Measurements from ENCODE around the gene WDPCP.
A peak's percentile ranks its signal among the peaks of the same experiment; 100 is the strongest.

WDPCP gene

DNA sequence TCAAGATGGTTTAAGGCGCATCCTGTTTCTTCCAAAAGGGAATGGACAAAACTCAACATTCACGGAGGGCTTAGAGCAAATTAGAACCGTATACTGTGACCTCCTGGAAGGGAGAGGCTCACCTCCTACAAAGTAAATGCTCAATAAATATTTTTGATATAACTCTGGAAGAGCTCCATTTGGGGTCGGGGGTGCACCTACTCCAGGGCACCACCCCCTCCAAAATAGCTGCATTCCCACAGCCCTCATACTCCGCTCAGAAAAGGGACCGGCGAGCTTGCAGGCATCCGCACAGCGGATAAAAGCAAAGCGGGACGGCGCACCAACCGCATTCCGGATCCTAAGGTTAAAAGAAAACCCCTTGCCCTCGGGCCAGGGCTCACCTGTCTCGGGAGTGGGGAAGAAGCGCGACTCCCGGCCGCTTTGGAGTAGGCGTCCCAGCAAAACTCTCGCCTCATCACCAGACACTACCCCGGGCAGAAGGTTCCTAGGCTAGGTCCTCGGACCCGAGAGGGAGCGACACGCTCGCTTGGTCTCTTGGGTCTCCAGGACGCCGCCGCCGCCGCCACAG is 378 bp downstream of the WDPCP start:
- ATAC-seq, result peak; percentile 59
- TF ChIP-seq, protein P1, sequence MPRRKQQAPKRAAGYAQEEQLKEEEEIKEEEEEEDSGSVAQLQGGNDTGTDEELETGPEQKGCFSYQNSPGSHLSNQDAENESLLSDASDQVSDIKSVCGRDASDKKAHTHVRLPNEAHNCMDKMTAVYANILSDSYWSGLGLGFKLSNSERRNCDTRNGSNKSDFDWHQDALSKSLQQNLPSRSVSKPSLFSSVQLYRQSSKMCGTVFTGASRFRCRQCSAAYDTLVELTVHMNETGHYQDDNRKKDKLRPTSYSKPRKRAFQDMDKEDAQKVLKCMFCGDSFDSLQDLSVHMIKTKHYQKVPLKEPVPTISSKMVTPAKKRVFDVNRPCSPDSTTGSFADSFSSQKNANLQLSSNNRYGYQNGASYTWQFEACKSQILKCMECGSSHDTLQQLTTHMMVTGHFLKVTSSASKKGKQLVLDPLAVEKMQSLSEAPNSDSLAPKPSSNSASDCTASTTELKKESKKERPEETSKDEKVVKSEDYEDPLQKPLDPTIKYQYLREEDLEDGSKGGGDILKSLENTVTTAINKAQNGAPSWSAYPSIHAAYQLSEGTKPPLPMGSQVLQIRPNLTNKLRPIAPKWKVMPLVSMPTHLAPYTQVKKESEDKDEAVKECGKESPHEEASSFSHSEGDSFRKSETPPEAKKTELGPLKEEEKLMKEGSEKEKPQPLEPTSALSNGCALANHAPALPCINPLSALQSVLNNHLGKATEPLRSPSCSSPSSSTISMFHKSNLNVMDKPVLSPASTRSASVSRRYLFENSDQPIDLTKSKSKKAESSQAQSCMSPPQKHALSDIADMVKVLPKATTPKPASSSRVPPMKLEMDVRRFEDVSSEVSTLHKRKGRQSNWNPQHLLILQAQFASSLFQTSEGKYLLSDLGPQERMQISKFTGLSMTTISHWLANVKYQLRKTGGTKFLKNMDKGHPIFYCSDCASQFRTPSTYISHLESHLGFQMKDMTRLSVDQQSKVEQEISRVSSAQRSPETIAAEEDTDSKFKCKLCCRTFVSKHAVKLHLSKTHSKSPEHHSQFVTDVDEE (CRISPR knock-in tag; IDR thresholded peaks at IDR 0.05), result no peak
- TF ChIP-seq CSDC2 (CRISPR knock-in tag; IDR thresholded peaks at IDR 0.05), result no peak
- no peak for TF ChIP-seq ARNTL (CRISPR knock-in tag; IDR thresholded peaks at IDR 0.05; ENCODE audit: borderline replicate concordance, low read depth)
- no peak for TF ChIP-seq BACH2 (CRISPR knock-in tag; IDR thresholded peaks at IDR 0.05; ENCODE audit: borderline replicate concordance)
- TF ChIP-seq, protein P2, sequence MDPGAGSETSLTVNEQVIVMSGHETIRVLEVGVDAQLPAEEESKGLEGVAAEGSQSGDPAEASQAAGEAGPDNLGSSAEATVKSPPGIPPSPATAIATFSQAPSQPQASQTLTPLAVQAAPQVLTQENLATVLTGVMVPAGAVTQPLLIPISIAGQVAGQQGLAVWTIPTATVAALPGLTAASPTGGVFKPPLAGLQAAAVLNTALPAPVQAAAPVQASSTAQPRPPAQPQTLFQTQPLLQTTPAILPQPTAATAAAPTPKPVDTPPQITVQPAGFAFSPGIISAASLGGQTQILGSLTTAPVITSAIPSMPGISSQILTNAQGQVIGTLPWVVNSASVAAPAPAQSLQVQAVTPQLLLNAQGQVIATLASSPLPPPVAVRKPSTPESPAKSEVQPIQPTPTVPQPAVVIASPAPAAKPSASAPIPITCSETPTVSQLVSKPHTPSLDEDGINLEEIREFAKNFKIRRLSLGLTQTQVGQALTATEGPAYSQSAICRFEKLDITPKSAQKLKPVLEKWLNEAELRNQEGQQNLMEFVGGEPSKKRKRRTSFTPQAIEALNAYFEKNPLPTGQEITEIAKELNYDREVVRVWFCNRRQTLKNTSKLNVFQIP (CRISPR knock-in tag; IDR thresholded peaks at IDR 0.05; ENCODE audit: borderline replicate concordance, low read depth), result no peak
- no peak for TF ChIP-seq ZFP3 (CRISPR knock-in tag; IDR thresholded peaks at IDR 0.05)
- no peak for TF ChIP-seq ZFP30 (CRISPR knock-in tag; IDR thresholded peaks at IDR 0.05)
- no peak for TF ChIP-seq TCF4 (CRISPR knock-in tag; IDR thresholded peaks at IDR 0.05; ENCODE audit: borderline replicate concordance)
- no peak for TF ChIP-seq ISL1 (CRISPR knock-in tag; IDR thresholded peaks at IDR 0.05)
- TF ChIP-seq TOX (CRISPR knock-in tag; IDR thresholded peaks at IDR 0.05; ENCODE audit: borderline replicate concordance), result no peak
- TF ChIP-seq ZNF8 (CRISPR knock-in tag; IDR thresholded peaks at IDR 0.05), result no peak

DNA sequence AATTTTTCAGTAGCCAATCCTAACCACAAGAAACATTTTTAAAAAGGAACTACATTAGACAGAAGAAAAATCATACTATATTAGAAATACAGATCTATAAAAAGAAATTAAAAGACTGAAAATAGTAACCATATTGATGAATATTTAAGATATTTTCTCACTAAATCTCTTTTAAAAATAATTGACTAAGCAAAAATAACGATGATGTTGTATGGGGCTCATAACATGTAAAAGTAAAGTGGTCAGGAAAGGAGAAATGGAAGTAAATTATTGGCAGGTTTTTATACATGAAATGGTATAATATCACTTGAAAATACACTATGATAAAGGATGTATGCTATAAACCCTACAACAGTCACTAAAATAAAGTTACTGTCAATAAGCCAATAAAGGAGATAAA is 5.4 kb downstream of the WDPCP start:
- no peak for TF ChIP-seq RARB (CRISPR knock-in tag; IDR thresholded peaks at IDR 0.05)
- TF ChIP-seq ZNF565 (CRISPR knock-in tag; conservative IDR thresholded peaks at IDR 0.05; ENCODE audit: low read depth), result no peak
- no peak for TF ChIP-seq ZC3H10 (CRISPR knock-in tag; IDR thresholded peaks at IDR 0.05)
- no peak for ATAC-seq

DNA sequence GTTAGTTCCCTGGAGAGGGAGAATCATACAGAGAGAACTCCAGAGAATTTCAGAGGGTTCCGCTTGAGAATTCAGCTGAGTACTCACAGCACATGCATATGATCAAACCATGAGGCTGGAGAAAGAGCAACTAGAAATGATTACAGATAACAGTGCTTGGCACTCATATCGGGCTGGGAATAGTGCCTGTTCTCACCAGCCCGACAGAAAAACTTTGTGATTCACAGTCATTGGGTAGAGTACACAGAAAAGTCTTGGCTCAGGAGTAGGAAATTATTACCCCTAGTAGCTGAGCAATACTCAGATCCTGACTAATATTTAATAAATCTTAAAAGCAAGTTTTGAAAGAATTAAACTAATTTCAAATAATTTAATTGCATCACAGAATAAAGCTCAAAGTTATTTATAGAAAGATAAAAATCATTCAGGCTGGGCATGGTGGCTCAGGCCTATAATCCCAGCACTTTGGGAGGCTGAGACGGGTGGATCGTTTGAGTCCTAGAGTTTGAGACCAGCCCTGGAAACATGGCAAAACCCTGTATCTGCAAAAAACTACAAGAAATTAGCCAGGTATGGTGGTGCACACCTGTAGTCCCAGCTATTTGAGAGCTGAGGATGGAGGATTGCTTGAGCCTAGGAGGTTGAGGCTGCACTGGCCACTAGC is 6.8 kb downstream of the WDPCP start:
- TF ChIP-seq SNAI2 (CRISPR knock-in tag; IDR thresholded peaks at IDR 0.05), result no peak
- TF ChIP-seq CSDC2 (CRISPR knock-in tag; IDR thresholded peaks at IDR 0.05), result no peak
- TF ChIP-seq, protein P3, sequence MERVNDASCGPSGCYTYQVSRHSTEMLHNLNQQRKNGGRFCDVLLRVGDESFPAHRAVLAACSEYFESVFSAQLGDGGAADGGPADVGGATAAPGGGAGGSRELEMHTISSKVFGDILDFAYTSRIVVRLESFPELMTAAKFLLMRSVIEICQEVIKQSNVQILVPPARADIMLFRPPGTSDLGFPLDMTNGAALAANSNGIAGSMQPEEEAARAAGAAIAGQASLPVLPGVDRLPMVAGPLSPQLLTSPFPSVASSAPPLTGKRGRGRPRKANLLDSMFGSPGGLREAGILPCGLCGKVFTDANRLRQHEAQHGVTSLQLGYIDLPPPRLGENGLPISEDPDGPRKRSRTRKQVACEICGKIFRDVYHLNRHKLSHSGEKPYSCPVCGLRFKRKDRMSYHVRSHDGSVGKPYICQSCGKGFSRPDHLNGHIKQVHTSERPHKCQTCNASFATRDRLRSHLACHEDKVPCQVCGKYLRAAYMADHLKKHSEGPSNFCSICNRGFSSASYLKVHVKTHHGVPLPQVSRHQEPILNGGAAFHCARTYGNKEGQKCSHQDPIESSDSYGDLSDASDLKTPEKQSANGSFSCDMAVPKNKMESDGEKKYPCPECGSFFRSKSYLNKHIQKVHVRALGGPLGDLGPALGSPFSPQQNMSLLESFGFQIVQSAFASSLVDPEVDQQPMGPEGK (CRISPR knock-in tag; IDR thresholded peaks at IDR 0.05; ENCODE audit: borderline replicate concordance), result no peak
- no peak for TF ChIP-seq ZNF70 (CRISPR knock-in tag; IDR thresholded peaks at IDR 0.05)
- TF ChIP-seq, protein P4, sequence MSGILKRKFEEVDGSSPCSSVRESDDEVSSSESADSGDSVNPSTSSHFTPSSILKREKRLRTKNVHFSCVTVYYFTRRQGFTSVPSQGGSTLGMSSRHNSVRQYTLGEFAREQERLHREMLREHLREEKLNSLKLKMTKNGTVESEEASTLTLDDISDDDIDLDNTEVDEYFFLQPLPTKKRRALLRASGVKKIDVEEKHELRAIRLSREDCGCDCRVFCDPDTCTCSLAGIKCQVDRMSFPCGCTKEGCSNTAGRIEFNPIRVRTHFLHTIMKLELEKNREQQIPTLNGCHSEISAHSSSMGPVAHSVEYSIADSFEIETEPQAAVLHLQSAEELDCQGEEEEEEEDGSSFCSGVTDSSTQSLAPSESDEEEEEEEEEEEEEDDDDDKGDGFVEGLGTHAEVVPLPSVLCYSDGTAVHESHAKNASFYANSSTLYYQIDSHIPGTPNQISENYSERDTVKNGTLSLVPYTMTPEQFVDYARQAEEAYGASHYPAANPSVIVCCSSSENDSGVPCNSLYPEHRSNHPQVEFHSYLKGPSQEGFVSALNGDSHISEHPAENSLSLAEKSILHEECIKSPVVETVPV (CRISPR knock-in tag; IDR thresholded peaks at IDR 0.05), result no peak
- peak; percentile 83 for TF ChIP-seq ISL1 (CRISPR knock-in tag; IDR thresholded peaks at IDR 0.05)
- ATAC-seq, result peak; percentile 94

DNA sequence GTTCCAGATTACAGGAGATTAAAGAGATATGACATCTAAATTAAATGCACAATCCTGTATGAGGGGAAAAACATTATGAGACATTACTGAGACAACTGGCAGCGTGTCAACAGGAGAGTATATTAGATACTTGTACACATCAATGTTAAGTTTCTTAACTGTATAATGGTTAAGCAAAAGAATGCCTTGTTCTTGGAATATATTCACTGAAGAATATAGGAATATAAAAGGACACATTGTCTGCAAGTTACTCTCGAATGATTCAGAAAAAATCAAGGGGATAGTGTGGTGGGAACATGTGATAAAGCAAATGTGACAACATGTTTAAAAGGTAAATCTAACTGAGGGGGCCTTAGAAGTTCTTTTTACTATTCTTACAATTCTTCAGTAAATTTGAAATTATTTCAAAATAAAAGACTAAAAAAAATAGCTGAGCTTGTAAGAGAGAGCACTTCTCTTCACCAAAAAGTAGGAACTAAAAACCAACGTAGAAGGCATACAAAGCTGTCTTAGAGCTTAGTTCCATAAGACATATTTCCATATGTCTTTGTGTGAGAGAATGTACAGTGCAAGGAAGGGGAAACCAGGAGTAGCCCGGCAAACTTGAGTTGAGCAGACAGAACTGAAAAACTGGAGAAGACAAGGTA is 7.5 kb downstream of the WDPCP start:
- peak; percentile 40; the same call in 2 of the 3 replicates for ATAC-seq
- peak; percentile 33; the same call in 1 of the 2 replicates for TF ChIP-seq ISL1 (CRISPR knock-in tag; IDR thresholded peaks at IDR 0.05)
- no peak for TF ChIP-seq TOX (CRISPR knock-in tag; IDR thresholded peaks at IDR 0.05; ENCODE audit: borderline replicate concordance)
